Keratinocyte (primary cell): ENCODE data around the gene PTGR3. TPM values are rescaled to one million over a fixed set of nuclear protein-coding genes. Genes with fewer than 3 reads are reported as not detected.

Experiments used
- DNase-seq: peaks from one replicate; pipeline ENCODE4 v3.0.0-alpha.2; 2011; ENCODE audit warnings: low read depth, missing footprints, low spot score
- FAIRE-seq: peaks from 2 replicates; lab custom pipeline; 2011; peaks lifted over from hg19 to GRCh38; lab: Jason Lieb, UNC
- H2AFZ ChIP-seq: 2 replicates; pipeline ENCODE4 v1.6.0; 2012; ENCODE audit warnings: low read length, control low read depth, inconsistent platforms; ENCODE audit not compliant: control insufficient read depth
- H3K27ac ChIP-seq: 2 replicates; pipeline ENCODE4 v1.5.1; 2011; ENCODE audit warnings: low read length; ENCODE audit not compliant: control insufficient read depth, insufficient read depth
- H3K27me3 ChIP-seq: 3 replicates; pipeline ENCODE4 v1.6.0; 2011; ENCODE audit warnings: low read length; ENCODE audit not compliant: control insufficient read depth, insufficient read depth; ENCODE audit errors: extremely low read depth
- H3K36me3 ChIP-seq, 2 experiments: 2 replicates in 1 of 2; 3 replicates in 1 of 2; pipeline ENCODE4 v1.5.1; 2011; ENCODE audit warnings: low read length in 2 of 2, mild to moderate bottlenecking in 1 of 2; ENCODE audit not compliant: control insufficient read depth in 2 of 2, insufficient read depth in 2 of 2; ENCODE audit errors: extremely low read depth in 1 of 2
- H3K4me1 ChIP-seq: 3 replicates; pipeline ENCODE4 v1.5.1; 2011; ENCODE audit warnings: low read length; ENCODE audit not compliant: control insufficient read depth, insufficient read depth; ENCODE audit errors: extremely low read depth
- H3K4me2 ChIP-seq: 3 replicates; pipeline ENCODE4 v1.6.0; 2011; ENCODE audit warnings: low read depth, low read length; ENCODE audit not compliant: control insufficient read depth, insufficient read depth; ENCODE audit errors: extremely low read depth
- H3K4me3 ChIP-seq, 3 experiments: fragments of 200-600 bp in 1 of 3; sonication (generic) in 1 of 3; 2 replicates in 2 of 3; 3 replicates in 1 of 3; pipeline ENCODE4 v1.5.1; 2011 to 2016; ENCODE audit warnings: low read length in 3 of 3, mild to moderate bottlenecking in 3 of 3, control low read depth in 2 of 3, inconsistent platforms in 1 of 3, low read depth in 1 of 3, mixed read lengths in 1 of 3, mixed run types in 1 of 3, moderate library complexity in 1 of 3; ENCODE audit not compliant: control insufficient read depth in 2 of 3, insufficient read depth in 2 of 3; ENCODE audit errors: extremely low read depth in 1 of 3
- H3K79me2 ChIP-seq: 2 replicates; pipeline ENCODE4 v1.6.0; 2012; ENCODE audit warnings: low read length; ENCODE audit not compliant: control insufficient read depth, insufficient read depth
- H3K9ac ChIP-seq: 3 replicates; pipeline ENCODE4 v1.6.0; 2011; ENCODE audit warnings: low read length; ENCODE audit not compliant: control insufficient read depth, insufficient read depth; ENCODE audit errors: extremely low read depth
- H3K9me1 ChIP-seq: 3 replicates; pipeline ENCODE4 v1.6.0; 2011; ENCODE audit warnings: low read length; ENCODE audit not compliant: control insufficient read depth, insufficient read depth; ENCODE audit errors: extremely low read depth
- H3K9me3 ChIP-seq: 2 replicates; pipeline ENCODE4 v1.5.1; 2012; ENCODE audit warnings: low read depth, low read length; ENCODE audit not compliant: control insufficient read depth
- H4K20me1 ChIP-seq: 3 replicates; pipeline ENCODE4 v1.6.0; 2011; ENCODE audit warnings: low read length; ENCODE audit not compliant: control insufficient read depth, insufficient read depth; ENCODE audit errors: extremely low read depth
- EZH2 ChIP-seq: IDR thresholded peaks from one replicate; pipeline ENCODE4 v1.6.1; 2012; ENCODE audit warnings: inconsistent platforms, mild to moderate bottlenecking, low read length, moderate library complexity
- dilution Hi-C: fragments of 300-500 bp; cut with MboI; formaldehyde crosslinking; loops from one replicate; pipeline ENCODE4 v1.7.0; 2020; ENCODE audit warnings: low sequenced_read_pairs; ENCODE audit not compliant: extremely low pct_ligation_motif_present
- polyA plus RNA-seq, 5 experiments: library from polyadenylated mRNA; depleted of rRNA in 3 of 5; stranded (reverse) in 3 of 5; stranded (forward) in 1 of 5; unstranded in 1 of 5; fragments of >200 nt; gene quantifications; 1 replicate in 1 of 5; 2 replicates in 3 of 5; 3 replicates in 1 of 5; pipeline versions ENCODE4 v1.2.1 to v1.2.3, GENCODE V29; 2011 to 2012; ENCODE audit warnings: missing spikeins in 2 of 5, low read depth in 1 of 5, low replicate concordance in 1 of 5
- TF ChIP-seq, protein P1 (sequence below), 3 experiments: IDR thresholded peaks in 1 of 3; conservative IDR thresholded peaks in 1 of 3; optimal IDR thresholded peaks in 1 of 3; 2 replicates in 2 of 3; 3 replicates in 1 of 3; pipeline versions ENCODE3 to v1.5.1; 2011; ENCODE audit warnings: low read length in 3 of 3, mild to moderate bottlenecking in 3 of 3, moderate library complexity in 2 of 3, control low read depth in 1 of 3, inconsistent platforms in 1 of 3; ENCODE audit not compliant: insufficient read depth in 2 of 3; ENCODE audit errors: extremely low read depth in 1 of 3

PTGR3 gene
- polyA plus RNA-seq, 1 donor (not counting 4 experiments of a cell fraction or from before 2014, with no cell fraction given), result 25.2 TPM

DNA sequence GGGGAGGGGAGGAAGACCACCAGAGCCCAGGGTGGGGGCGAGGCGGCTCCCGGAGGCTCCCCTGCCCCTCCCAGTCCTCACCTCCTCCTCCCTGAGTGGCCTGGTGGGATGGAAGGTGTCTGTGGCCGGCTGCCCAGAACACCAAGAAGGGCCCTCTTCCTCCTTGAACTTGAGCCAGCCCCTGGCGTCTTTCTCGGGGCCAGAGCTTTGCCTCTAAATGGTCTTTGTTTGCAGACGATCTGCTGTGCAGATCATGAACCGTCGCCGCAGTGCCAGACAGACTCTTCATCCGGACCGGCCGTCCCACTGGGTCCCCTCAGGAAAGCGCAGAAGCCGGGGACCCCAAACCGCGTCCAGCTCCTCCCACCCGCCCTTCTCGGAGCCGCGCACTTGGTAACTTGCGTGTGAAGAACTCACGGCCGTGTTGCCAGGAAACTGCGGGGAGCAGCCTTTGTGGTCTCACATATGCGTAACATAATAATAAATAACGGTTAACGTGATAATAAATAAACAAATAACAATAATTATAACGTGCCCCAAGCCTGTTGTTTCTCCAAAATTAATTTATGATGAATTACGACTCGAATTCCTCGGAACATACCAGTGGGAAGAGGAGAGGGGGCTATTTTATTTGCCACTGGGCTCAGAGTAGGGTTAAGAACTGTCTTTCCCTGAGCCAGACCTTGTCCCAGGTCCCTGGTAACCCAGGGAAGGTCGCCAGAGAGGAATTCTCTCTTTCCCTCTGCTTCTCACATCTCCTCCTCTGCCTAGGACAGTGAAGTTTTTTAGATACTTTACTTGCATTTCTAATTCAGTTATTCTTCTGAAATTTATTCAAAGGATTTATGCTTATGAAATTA lies 41.0 kb downstream of the PTGR3 start:
- no peaks in the 10 kb centered on the region for H3K79me2 ChIP-seq
- H4K20me1 ChIP-seq, result no peaks in the 10 kb centered on the region
- FAIRE-seq (no peak), DNase-seq (no peak)
- H3K4me3 ChIP-seq, result no peak overlapping the region
- no peaks in the 10 kb centered on the region for H3K27me3 ChIP-seq
- H3K27ac ChIP-seq, result no peak overlapping the region
- H3K4me1 ChIP-seq, result no peaks in the 10 kb centered on the region
- no peak overlapping the region for H3K4me2 ChIP-seq
- H3K9me1 ChIP-seq, result no peaks in the 10 kb centered on the region
- no peaks in the 10 kb centered on the region for H3K36me3 ChIP-seq
- H3K9ac ChIP-seq, result no peak overlapping the region
- H3K9me3 ChIP-seq, result no peaks in the 10 kb centered on the region
- dilution Hi-C loops, result no loop called here
- TF ChIP-seq EZH2, result no peak
- TF ChIP-seq, protein P1, sequence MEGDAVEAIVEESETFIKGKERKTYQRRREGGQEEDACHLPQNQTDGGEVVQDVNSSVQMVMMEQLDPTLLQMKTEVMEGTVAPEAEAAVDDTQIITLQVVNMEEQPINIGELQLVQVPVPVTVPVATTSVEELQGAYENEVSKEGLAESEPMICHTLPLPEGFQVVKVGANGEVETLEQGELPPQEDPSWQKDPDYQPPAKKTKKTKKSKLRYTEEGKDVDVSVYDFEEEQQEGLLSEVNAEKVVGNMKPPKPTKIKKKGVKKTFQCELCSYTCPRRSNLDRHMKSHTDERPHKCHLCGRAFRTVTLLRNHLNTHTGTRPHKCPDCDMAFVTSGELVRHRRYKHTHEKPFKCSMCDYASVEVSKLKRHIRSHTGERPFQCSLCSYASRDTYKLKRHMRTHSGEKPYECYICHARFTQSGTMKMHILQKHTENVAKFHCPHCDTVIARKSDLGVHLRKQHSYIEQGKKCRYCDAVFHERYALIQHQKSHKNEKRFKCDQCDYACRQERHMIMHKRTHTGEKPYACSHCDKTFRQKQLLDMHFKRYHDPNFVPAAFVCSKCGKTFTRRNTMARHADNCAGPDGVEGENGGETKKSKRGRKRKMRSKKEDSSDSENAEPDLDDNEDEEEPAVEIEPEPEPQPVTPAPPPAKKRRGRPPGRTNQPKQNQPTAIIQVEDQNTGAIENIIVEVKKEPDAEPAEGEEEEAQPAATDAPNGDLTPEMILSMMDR (optimal IDR thresholded peaks at IDR 0.05 in 1 of 3, IDR thresholded peaks at IDR 0.05 in 1 of 3, conservative IDR thresholded peaks at IDR 0.05 in 1 of 3; ENCODE audit: extremely low read depth in 1 of 3, insufficient read depth in 2 of 3, low read length in 3 of 3), result no peak
- H2AFZ ChIP-seq, result no peak overlapping the region

DNA sequence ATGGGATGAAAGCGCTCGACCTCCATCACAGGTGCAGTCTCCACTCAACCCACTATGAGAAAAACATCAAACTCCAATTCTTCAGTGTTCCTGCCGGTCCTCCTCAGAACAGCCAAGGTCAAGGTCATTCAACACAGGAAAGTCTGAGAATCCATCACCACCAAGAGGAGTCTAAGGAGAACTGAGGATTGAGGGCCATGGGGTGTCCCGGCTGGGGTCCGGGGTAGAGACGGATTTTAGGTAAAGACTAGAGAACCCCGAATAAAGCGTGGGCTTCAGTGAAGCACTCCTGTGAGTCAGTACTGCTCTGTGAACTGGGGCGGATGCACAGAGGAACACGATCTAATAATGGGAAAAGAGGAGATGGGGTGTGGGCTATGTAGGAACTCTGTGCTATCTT lies 41.8 kb downstream of the PTGR3 start:
- H4K20me1 ChIP-seq, result no peaks in the 10 kb centered on the region
- DNase-seq (no peak), FAIRE-seq (no peak)
- H3K9me1 ChIP-seq, result no peaks in the 10 kb centered on the region
- no peak overlapping the region for H3K4me2 ChIP-seq
- H3K36me3 ChIP-seq, result no peaks in the 10 kb centered on the region
- H3K4me1 ChIP-seq, result no peaks in the 10 kb centered on the region
- no peak overlapping the region for H3K4me3 ChIP-seq
- no peaks in the 10 kb centered on the region for H3K79me2 ChIP-seq
- H2AFZ ChIP-seq, result no peak overlapping the region
- TF ChIP-seq, protein P1 (optimal IDR thresholded peaks at IDR 0.05 in 1 of 3, IDR thresholded peaks at IDR 0.05 in 1 of 3, conservative IDR thresholded peaks at IDR 0.05 in 1 of 3; ENCODE audit: extremely low read depth in 1 of 3, insufficient read depth in 2 of 3, low read length in 3 of 3), result no peak
- TF ChIP-seq EZH2, result no peak
- no peaks in the 10 kb centered on the region for H3K27me3 ChIP-seq
- dilution Hi-C loops, result no loop called here
- no peaks in the 10 kb centered on the region for H3K9me3 ChIP-seq
- no peak overlapping the region for H3K9ac ChIP-seq
- no peak overlapping the region for H3K27ac ChIP-seq
